ENCODE results near the gene MUC5B.

DNA sequence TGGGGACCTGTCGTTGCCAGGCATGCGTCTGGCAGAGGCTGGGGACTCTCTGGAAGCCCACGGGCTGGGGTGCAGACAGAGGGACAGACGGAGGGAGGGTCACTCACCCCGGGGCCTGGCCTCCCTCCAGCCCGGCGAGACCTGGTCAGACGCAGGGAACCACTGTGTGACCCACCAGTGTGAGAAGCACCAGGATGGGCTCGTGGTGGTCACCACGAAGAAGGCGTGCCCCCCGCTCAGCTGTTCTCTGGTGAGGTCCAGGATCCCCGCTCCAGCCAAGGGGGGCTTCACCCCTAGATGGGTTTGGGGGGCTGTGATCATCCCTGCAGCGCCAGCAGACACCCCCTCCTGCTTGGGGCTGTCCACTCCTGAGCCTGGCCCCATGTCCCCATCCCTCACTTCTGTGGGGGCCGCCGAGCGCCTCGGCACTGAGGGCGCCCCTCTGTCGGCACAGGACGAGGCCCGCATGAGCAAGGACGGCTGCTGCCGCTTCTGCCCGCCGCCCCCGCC, 23.6 kb upstream of the MUC5B start:
- no peak for TF ChIP-seq POLR2A (IDR thresholded peaks at IDR 0.05)
- TF ChIP-seq, protein P1, sequence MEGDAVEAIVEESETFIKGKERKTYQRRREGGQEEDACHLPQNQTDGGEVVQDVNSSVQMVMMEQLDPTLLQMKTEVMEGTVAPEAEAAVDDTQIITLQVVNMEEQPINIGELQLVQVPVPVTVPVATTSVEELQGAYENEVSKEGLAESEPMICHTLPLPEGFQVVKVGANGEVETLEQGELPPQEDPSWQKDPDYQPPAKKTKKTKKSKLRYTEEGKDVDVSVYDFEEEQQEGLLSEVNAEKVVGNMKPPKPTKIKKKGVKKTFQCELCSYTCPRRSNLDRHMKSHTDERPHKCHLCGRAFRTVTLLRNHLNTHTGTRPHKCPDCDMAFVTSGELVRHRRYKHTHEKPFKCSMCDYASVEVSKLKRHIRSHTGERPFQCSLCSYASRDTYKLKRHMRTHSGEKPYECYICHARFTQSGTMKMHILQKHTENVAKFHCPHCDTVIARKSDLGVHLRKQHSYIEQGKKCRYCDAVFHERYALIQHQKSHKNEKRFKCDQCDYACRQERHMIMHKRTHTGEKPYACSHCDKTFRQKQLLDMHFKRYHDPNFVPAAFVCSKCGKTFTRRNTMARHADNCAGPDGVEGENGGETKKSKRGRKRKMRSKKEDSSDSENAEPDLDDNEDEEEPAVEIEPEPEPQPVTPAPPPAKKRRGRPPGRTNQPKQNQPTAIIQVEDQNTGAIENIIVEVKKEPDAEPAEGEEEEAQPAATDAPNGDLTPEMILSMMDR (IDR thresholded peaks at IDR 0.05), result no peak
